Measurements from ENCODE around the gene TUBA1B.

The TUBA1B gene

GRCh38 chr12:49126852-49127763, 4.1 kb downstream of the TUBA1B start:
- DNase-seq: no peak

GRCh38 chr12:49121047-49121696, 10.0 kb downstream of the TUBA1B start:
- DNase-seq: no peak

- no peak for DNase-seq
Observed at GRCh38 chr12:49111206-49111605, 20.0 kb downstream of the TUBA1B start.

GRCh38 chr12:49110464-49111155, 20.6 kb downstream of the TUBA1B start, which contains the start of gene LMBR1L:
Gene LMBR1L (minus strand): TSS chr12:49110847. CDS start chr12:49110555, 292 bp downstream.
- peak; percentile 97 for DNase-seq

GRCh38 chr12:49109641-49110463, 21.3 kb downstream of the TUBA1B start:
- no peak for DNase-seq

- no peak for DNase-seq
Observed at GRCh38 chr12:49108958-49109404, 22.2 kb downstream of the TUBA1B start.

GRCh38 chr12:49105504-49106084, 25.6 kb downstream of the TUBA1B start:
- no peak for DNase-seq

- DNase-seq: no peak
Observed at GRCh38 chr12:49104822-49105221, 26.4 kb downstream of the TUBA1B start.

- no peak for DNase-seq
Observed at GRCh38 chr12:49100380-49100779, 30.8 kb downstream of the TUBA1B start.

GRCh38 chr12:49098703-49099102, 32.5 kb downstream of the TUBA1B start:
- no peak for DNase-seq

- peak; percentile 43 for DNase-seq
Observed at GRCh38 chr12:49098035-49098451, 33.2 kb downstream of the TUBA1B start.

GRCh38 chr12:49097381-49097780, 33.8 kb downstream of the TUBA1B start:
- DNase-seq: no peak

GRCh38 chr12:49094975-49095365, 36.2 kb downstream of the TUBA1B start:
- DNase-seq: no peak

GRCh38 chr12:49094160-49094974, 36.8 kb downstream of the TUBA1B start, which contains the start of gene DHH:
Gene DHH (minus strand): TSS chr12:49094801. CDS start chr12:49094512, 289 bp downstream.
- no peak for DNase-seq

GRCh38 chr12:49093792-49094159, 37.4 kb downstream of the TUBA1B start:
- no peak for DNase-seq

GRCh38 chr12:49092816-49093406, 38.3 kb downstream of the TUBA1B start:
- DNase-seq: no peak

- peak; percentile 42 for DNase-seq
Observed at GRCh38 chr12:49092086-49092815, 38.9 kb downstream of the TUBA1B start.

- DNase-seq: no peak
Observed at GRCh38 chr12:49091836-49092085, 39.4 kb downstream of the TUBA1B start.

GRCh38 chr12:49091056-49091835, 39.9 kb downstream of the TUBA1B start:
- DNase-seq: no peak

Measured in central memory CD4-positive, alpha-beta T cell (primary cell).